Hematopoietic multipotent progenitor cell treated with erythropoietin and hydrocortisone succinate and interleukin-3 and kit ligand, for 15 days (in vitro differentiated cells): Measurements from ENCODE around the gene FAM53A.

Source experiments
- DNase-seq: peaks from one replicate; pipeline ENCODE4 v3.0.0-alpha.2; 2015; ENCODE audit warnings: low spot score

Gene FAM53A

GRCh38 chr4:1623821-1624518 lies 60.1 kb downstream of the FAM53A start:
- no peak for DNase-seq

DNA sequence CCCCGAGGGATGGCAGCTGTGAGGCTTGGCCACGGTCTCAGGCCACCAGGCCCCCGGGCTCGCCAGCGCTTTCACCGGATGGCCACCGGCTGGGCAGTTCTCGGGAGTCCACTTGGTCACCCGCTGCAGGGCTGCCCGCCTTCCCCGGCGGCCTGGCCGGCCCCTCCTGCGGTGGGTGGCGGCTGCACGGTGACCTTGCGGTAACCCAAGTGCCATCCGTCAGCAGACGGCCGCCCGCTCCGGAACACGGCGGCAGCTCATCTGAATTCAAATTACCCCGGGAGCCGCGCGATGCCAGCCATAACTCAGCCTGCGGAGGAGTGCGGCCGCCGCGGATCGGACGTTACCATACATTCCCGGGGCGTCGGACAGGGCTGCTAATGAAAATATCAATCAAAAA lies 60.7 kb downstream of the FAM53A start:
- DNase-seq, result no peak

DNA sequence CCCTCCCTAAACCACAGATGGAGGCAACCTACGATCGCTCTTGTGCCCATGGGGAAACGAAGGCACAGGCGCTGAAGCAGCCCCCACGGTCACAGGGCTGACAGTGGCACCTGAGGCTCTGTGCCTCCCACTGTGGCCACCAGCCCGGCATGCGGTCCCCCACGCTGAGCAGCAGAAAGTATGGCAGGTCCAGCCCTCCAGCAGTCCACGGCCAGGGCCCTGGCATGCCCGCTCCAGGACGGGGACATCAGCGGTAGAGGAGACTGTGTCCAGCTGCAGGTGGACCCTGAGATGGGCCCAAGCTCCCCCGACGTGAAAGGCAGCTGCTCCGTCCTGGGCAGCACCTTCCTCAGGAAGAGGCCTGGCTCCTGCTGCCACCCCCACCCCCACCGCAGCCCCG lies 61.2 kb downstream of the FAM53A start:
- no peak for DNase-seq

- DNase-seq, result no peak
These were observed 61.9 kb downstream of the FAM53A start for GRCh38 chr4:1622238-1622637.

- DNase-seq, result no peak
These were observed 62.6 kb downstream of the FAM53A start for GRCh38 chr4:1621526-1621925.

DNA sequence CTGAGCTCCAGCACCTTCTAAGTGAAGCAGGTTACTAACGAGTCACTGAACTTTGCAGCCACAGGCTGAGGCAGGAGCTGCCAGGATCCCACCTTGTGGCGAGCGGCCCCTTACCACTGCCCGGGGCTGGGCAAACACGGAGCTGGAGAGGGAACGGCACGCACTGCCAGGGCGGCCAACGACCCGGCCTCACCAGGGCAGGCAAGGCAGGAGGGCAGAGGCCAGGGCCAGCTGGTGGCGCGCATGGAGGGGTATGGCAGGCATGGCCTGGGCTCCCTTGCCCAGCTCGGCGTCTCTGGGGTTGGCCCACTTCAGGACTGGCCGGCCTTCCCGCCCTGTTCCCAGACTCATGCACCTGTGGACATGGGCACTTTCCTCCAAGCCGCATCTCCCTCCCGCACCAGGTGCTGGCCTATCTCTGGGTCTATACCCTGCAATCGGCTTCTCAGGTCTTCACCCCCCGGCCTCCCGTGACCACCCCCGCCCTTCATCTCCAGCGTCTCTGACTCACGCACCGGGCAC lies 64.9 kb downstream of the FAM53A start:
- no peak for DNase-seq

DNA sequence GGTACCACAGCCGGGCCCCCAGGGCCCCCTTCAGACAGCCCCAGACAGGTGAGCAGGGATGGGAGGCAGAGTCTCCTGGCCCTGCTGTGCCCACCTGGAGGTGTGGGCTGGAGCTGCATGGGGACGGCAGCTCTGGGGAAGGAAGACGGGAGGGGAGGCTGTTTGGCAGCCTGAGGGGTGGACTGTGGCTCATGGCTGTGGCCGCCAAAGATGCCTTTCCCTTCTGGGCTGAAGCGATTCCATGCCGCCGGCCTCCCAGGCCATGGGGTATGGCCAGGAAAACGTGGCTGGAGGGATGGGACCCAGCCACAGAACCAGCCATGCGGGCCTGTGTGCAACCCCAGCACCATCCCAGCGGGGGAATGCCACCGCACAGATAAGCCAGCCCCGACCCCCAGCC lies 65.7 kb downstream of the FAM53A start:
- no peak for DNase-seq

GRCh38 chr4:1616557-1616930 lies 67.6 kb downstream of the FAM53A start:
- no peak for DNase-seq

DNA sequence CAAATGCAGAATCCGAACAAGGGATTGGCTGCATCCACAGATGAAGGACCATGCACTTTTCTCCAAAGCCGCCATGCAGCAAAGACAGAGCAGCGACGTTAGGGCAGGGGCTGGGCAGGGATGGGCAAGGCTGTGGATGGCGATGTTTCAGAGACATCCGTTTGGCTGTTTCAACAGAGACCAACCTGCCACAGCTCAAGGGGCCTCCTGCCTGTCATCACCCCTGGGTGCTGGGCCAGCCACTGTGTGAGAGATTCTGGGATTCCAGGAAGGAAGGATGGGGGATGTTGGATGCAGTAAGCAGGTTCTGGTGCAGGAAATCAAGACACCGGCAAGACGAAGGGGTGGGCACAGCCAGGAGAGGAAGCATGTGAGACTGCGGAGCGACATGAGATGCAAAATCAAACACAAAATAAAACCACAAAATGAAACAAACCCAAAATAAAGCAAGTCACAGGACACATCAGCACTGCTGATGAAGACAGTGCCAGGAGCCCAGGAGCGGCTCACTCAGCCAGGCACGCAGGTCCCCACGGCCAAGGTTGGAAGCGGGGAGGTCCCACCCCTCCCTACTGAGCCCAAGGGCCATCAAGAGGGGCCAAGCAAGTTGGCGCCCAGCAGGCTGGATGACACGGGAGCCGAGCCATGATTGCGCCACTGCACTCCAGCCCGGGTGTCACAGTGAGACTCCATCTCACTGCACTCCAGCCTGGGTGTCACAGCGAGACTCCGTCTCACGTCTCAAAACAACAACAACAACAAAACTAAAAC lies 68.1 kb downstream of the FAM53A start:
- no peak for DNase-seq

DNA sequence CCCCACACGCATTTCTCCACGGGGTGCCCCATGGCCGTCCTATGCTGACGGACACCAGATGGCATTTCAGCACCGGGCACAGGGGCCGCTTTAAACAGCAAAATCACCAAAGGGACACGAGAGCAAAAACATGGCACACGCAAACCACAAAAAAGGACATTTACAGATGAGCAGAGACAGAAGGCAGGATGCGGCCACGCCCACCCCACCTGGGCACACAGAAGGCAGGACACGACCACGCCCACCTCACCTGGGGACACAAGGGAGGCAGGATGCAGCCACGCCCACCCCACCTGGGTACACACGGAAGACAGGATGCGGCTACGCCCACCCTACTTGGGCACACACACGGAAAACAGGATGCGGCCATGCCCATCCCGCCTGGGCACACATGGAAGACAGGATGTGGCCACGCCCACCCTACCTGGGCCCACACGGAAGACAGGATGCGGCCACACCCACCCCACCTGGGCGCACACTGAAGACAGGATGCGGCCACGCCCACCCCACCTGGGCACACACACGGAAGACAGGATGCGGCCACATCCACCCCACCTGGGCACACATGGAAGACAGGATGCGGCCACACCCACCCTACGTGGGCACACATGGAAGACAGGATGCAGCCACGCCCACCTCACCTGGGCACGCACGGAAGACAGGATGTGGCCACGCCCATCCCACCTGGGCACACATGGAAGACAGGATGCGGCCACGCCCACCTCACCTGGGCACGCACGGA lies 69.1 kb downstream of the FAM53A start:
- no peak for DNase-seq

DNA sequence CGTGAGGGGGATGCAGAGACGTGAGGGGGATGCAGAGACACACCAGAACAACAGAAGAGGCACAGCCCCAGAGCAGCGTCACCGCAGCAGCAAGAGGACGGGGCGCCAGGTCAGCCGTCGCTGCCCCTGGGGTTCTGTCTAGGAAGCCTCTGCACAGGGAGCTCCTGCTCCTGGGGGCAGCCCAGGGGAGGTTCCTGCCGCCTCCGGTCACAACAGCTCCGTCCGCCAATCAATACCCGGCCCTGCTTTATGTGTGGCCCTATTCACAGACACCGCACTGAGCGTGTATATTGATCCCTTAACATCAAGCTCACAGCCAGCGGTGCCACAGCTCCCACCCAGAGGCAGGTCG lies 69.6 kb downstream of the FAM53A start:
- DNase-seq, result no peak

DNA sequence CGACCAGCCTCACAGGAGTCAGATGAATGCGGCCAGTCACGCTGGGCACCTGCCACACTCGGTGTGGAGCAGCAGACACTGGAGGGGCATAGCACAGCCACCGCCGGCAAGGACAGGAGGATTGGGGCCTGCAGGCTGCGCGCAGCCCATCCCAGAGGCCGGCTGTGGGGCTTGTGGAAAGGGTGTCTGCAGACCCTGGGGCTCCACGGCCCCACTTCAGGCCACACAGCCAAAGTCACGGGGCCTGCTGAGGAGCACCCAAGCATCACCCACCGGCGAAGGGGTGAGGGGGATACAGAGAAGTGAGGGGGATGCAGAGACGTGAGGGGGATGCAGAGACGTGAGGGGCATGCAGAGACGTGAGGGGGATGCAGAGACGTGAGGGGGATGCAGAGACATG lies 70.1 kb downstream of the FAM53A start:
- DNase-seq, result no peak

GRCh38 chr4:1613099-1613495 lies 71.0 kb downstream of the FAM53A start:
- no peak for DNase-seq

DNA sequence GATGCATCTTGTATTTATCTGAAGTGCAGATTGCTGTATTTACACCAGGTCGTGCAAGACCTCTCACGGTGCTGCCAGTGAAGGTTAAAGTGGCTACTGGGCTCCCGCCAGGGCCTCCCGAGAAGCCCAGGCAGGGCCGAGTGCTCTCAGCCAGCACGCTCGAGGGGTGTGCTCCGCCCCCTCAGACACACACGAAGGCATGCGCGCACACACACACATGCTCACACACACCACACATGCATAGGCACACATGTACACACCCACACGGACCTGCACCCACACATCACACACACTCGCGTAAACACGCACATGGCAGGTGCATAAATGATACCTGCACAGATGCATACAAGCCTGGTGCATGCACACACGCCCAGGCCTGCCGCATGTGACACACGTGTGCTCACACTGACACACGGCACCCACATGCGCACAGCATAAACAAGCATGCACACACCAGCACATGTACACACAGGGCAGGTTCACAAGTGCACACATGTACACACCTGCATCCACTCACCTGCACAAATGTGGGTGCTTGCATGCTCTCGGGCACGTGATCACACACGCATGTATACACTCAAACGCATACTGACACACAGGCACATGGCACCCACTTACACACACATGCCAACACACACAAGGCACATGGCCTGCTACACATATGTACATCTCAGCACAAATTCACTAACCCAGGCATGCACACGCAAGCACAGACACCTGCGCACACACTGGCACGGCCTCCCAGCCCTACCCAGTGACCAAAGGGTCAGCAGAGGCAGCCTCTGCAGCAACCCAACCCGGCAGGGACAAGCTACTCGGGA lies 71.6 kb downstream of the FAM53A start:
- no peak for DNase-seq

DNA sequence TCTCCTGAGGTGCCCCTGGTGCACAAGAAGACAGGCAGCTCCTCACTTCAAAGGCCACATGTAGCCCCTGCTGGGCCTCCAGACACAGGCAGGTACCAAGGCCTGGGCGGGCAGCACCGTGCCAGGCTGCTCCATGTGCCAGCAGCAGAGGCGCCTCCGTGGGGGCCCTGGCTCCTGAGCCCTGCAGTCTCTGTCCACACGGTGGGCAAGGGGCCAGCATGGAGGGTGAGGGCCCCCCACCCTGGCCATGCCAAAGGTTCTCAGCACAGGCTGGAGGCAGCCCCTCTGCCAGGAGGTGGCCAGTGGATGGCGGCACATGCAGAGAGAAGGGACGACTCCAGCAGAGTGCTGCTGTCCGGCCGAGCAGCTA lies 72.6 kb downstream of the FAM53A start:
- no peak for DNase-seq

- no peak for DNase-seq
These were observed 73.2 kb downstream of the FAM53A start for GRCh38 chr4:1610791-1611500.

GRCh38 chr4:1609901-1610790 lies 74.0 kb downstream of the FAM53A start:
- no peak for DNase-seq

DNA sequence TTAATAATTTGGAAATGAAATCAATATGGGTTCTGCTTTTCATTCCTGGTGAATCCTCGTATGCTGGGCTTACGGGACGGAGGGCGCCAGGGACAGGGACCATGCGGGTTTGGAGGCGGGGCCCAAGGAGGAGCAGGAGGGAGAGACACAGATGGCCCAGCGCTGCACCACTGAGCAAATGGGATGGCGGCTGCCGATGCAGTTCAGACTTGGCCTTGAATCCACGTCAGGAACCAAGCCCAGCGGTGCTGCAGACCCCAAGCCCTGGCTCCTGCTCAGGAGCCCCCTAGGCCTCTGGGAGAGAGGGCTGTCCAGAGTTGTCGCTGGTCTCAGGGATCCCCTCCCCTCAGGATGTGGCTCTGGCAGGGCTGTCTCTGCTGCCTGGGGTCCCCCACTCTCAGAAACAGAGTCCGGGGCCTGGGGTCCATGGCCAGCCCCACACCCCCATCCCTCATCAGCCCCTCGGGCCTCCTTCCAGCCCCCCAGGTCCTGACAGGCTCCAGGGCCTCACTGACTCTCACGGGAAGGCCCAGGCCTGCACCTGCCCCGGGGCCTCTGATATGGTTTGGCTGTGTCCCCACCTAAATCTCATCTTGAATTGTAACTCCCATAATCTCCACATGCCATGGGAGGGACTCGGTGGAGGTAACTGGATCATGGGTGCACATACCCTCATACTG lies 75.2 kb downstream of the FAM53A start:
- DNase-seq, result no peak

DNA sequence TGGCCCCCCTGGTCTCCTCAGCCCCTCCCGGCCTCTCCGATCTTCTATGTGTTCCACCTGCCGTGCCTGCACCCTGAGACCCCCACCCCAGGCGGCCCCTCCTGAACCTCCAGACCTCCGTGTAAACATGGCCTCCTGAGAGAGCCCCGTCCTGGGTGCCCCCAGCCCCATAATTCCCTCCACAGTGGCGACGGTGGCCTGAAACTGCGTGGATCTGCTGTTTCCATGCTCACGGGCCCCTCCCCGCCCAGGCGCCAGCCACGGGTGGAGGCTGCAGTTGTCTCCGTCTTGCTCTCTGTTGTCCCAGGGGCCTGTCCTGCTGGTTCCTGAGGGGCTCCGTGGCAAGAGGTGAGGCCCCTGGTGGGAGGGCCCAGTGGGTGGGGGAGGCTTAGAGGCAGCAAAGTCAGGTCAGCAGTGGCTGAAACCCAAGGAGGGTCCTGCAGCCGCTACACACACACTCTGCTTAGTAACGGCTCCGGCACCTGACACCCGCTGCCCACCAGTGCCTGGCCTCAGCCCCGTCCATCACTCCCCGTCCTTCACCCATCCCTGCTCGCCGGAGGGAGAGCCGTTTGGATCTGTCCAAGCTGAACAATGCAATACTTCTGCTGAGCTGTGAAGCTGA lies 75.8 kb downstream of the FAM53A start:
- DNase-seq, result no peak
